Right lobe of liver (tissue), 6 donors: ENCODE measurements around the gene FGF13. TPM values are rescaled to one million over a fixed set of nuclear protein-coding genes. Genes with fewer than 3 reads are reported as not detected.
A peak's percentile ranks its signal among the peaks of the same experiment; 100 is the strongest.

Source experiments
- ATAC-seq, 4 donors: fragments of 200-7000 bp; cut with Tn5 transposase; one replicate each; pipeline ENCODE4 v1.9.1; 2020; ENCODE audit warnings: mild to moderate bottlenecking in 4 of 4, moderate library complexity in 4 of 4
- DNase-seq, 3 donors: peaks; one replicate each; pipeline ENCODE4 v3.0.0-alpha.2; 2020
- H3K27ac ChIP-seq, 3 donors: fragments of 200-600 bp; one replicate each; pipeline ENCODE4 v1.8.0; 2022
- H3K27me3 ChIP-seq, 2 donors: fragments of 200-600 bp; one replicate each; pipeline ENCODE4 v1.8.0; 2022
- H3K36me3 ChIP-seq, 4 donors: fragments of 200-600 bp; sonication (generic) in 1 of 4; one replicate each; pipeline versions ENCODE4 v1.5.1 to v1.8.0; 2017 to 2022; ENCODE audit warnings: control low read depth in 1 of 4
- H3K4me1 ChIP-seq, 4 donors: fragments of 200-600 bp; sonication (generic) in 1 of 4; one replicate each; pipeline versions ENCODE4 v1.5.1 to v1.8.0; 2017 to 2022; ENCODE audit warnings: control low read depth in 1 of 4
- H3K4me3 ChIP-seq, 3 donors: fragments of 200-600 bp; one replicate each; pipeline ENCODE4 v1.8.0; 2022
- H3K9me3 ChIP-seq, 4 donors: fragments of 200-600 bp; sonication (generic) in 1 of 4; one replicate each; pipeline versions ENCODE4 v1.5.1 to v1.8.0; 2017 to 2022; ENCODE audit warnings: control low read depth in 1 of 4
- POLR2A ChIP-seq: fragments of 450-650 bp; IDR thresholded peaks from one replicate; pipeline ENCODE4 v1.6.1; 2017; ENCODE audit warnings: antibody characterized with exemption, mild to moderate bottlenecking
- WGBS: methylation state at CpG from one replicate; pipeline ENCODE4 v1.1.6; 2018; ENCODE audit warnings: low coverage, low lambda C conversion rate; ENCODE audit not compliant: insufficient coverage; ENCODE audit errors: missing lambda C conversion rate; 5-methylcytosine and 5-hydroxymethylcytosine counted together
- intact Hi-C, 2 donors: fragments of 100-400 bp; cut with DNase I; formaldehyde crosslinking; loops; one replicate each; pipeline versions ENCODE4 v1.11.2 to v1.14.1; 2022
- total RNA-seq, 6 experiments: library from RNA; depleted of rRNA in 2 of 6; stranded (reverse); fragments of >200 nt in 2 of 6; fragmentation: NEBNext Ultra II Directional in 3 of 6; extraction: Animal tissue kit (Norgen Biotek cat#: 25700) in 3 of 6; gene quantifications; one replicate each; pipeline versions ENCODE4 v1.1.0 to v1.2.4, GENCODE V29; 2016 to 2023
- TF ChIP-seq, protein P1 (sequence below), 4 donors: fragments of 200-600 bp in 3 of 4; fragments of 450-650 bp in 1 of 4; IDR thresholded peaks; one replicate each; pipeline versions ENCODE4 v1.5.1 to v1.8.0; 2016 to 2022; ENCODE audit warnings: antibody characterized with exemption in 4 of 4, mild to moderate bottlenecking in 2 of 4
- donor health status: DM: no; HTN: yes; CAD: no.
- donor health status: DM: no; HTN: no; CAD: no.
- donor health status: DM: no; HTN: no; CAD: no.
- donor health status: DM: no; HTN: yes; CAD: no.
- donor health status: DM: no; HTN: yes; CAD: no.

The FGF13 gene
- total RNA-seq, 6 experiments from 2014 or later = 0.37 to 2.8 (median 1.1) TPM

DNA sequence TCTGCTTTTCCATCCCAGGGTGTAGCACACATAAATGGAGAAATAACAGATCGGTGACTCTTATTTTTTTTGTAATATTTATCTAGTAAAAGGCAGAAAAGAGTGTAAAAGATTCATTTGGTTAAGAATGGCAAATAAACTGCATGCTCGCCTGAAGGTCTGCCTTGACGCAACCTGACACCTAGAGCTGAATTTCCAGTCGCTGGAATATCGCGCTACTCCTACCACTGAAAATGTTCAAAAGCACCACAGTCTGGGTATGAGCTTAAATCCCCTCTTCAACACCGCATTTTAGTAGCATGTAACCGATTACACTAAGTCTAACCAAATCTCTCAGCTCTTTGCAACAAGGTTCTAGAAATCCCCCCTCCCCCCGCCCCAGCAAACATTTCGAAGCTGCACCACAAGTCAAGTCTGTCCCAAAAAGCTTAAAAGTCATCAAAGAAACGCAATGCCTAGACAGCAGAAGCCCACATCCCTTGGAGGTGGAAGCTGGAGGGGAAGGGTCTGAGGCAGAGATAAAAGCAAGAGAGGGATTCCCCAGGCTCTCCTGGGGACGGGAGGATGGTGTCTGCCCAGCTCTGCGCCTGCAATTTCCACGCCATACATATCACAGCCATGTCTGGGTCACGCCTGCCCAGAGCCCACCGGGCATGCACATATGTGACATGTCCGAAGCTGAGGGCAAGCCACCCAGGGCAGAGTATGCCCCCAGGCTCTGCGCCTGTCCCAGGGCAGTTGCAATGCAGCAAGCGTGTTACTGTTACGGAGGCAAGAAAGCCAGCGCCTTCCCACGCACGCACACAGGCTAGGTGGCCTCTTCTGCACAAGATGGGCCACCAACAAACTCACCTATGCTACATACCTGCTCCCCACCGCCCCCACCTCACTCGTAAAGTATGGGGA lies 1.4 kb downstream of the FGF13 start:
- H3K27me3 ChIP-seq = peaks cover 0 to 21% of the 10 kb centered on the region in 2 donors
- no peak overlapping the region for H3K27ac ChIP-seq
- no peak for ATAC-seq
- H3K4me3 ChIP-seq = peak overlapping the region in 1 of 3 donors; percentile 31
- WGBS = 21% methylated on average over 14 of the region's 25 CpGs
- DNase-seq = no peak
- no peaks in the 10 kb centered on the region for H3K9me3 ChIP-seq
- no peaks in the 10 kb centered on the region for H3K4me1 ChIP-seq
- H3K36me3 ChIP-seq = no peaks in the 10 kb centered on the region
- TF ChIP-seq POLR2A = no peak
- TF ChIP-seq, protein P1, sequence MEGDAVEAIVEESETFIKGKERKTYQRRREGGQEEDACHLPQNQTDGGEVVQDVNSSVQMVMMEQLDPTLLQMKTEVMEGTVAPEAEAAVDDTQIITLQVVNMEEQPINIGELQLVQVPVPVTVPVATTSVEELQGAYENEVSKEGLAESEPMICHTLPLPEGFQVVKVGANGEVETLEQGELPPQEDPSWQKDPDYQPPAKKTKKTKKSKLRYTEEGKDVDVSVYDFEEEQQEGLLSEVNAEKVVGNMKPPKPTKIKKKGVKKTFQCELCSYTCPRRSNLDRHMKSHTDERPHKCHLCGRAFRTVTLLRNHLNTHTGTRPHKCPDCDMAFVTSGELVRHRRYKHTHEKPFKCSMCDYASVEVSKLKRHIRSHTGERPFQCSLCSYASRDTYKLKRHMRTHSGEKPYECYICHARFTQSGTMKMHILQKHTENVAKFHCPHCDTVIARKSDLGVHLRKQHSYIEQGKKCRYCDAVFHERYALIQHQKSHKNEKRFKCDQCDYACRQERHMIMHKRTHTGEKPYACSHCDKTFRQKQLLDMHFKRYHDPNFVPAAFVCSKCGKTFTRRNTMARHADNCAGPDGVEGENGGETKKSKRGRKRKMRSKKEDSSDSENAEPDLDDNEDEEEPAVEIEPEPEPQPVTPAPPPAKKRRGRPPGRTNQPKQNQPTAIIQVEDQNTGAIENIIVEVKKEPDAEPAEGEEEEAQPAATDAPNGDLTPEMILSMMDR (IDR thresholded peaks at IDR 0.05) = no peak
- intact Hi-C loops = no loop called here

DNA sequence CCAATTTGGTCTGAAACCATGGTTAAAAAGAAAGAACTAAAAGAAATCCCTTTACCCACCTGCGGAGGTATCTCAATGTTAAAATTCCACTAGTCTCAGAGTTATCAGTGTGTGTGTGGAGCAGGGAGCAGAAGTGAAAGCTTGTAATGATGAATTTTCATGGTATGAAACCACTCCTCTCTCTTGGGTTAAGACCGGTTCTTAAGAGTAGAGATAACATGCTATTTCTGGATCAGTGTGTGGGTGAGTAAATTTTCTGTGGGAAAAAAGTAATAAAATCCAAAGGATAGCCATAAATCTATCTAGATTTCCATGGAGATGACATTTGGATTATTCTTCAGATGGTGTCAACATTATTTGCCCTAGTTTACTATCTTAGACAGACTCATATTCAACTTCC lies 3.2 kb downstream of the FGF13 start:
- WGBS = 56% methylated on average over 2 of the region's 2 CpGs
- H3K4me3 ChIP-seq = no peak overlapping the region
- no peaks in the 10 kb centered on the region for H3K9me3 ChIP-seq
- TF ChIP-seq, protein P1 (IDR thresholded peaks at IDR 0.05) = no peak
- TF ChIP-seq POLR2A = no peak
- DNase-seq = no peak
- H3K27me3 ChIP-seq = peaks cover 0 to 20% of the 10 kb centered on the region in 2 donors
- no peak for ATAC-seq
- intact Hi-C loops = no loop called here
- no peaks in the 10 kb centered on the region for H3K36me3 ChIP-seq
- H3K4me1 ChIP-seq = no peaks in the 10 kb centered on the region
- no peak overlapping the region for H3K27ac ChIP-seq

DNA sequence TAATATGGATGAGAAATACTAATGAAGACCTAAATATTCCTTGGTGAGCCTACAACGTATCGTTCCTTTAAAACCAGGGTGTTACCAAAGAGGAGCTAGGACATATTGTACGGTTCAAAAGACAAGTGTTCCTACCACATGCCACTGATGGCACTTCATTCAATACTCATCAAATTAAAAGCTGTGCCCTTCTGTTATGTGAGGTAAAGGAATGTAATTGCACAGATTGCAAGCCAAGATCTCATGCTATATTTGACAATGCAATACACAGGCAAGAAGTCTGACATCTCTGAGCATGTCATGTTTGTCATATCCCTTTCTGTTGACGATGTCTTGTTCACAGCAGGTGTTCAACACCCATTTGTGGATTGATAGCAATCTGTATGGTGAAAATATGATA lies 6.9 kb downstream of the FGF13 start:
- Histone ChIP-seq H3K4me3 (no peak overlapping the region), H3K27me3 (peaks cover 0 to 7% of the 10 kb centered on the region in 2 donors), H3K36me3 (no peaks in the 10 kb centered on the region), H3K4me1 (no peaks in the 10 kb centered on the region), H3K9me3 (no peaks in the 10 kb centered on the region), H3K27ac (no peak overlapping the region)
- intact Hi-C loops = no loop called here
- DNase-seq = no peak
- WGBS = 60% methylated on average over 4 of the region's 4 CpGs
- no peak for TF ChIP-seq POLR2A
- TF ChIP-seq, protein P1 (IDR thresholded peaks at IDR 0.05) = no peak
- ATAC-seq = no peak

DNA sequence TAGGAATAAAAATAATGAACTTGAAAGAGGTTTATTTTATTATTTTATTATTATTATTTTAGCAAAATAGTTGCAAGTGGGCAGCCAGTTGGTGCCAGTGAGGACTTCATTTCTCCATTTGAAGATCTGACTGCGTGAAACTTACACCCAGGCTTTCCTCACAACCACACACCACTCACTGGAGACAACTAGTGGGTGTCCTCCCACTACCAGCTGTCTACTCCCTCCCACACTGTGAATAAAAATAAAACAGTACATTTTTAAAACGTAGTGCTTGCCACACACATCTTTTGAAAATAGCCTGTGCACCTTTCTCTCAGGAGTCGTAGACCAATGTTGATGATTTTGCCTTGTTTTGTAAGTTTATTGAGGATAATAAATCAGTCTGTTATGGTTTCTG lies 7.4 kb downstream of the FGF13 start:
- Histone ChIP-seq H3K4me1 (no peaks in the 10 kb centered on the region), H3K27me3 (peaks cover 0 to 7% of the 10 kb centered on the region in 2 donors), H3K4me3 (no peak overlapping the region), H3K9me3 (no peaks in the 10 kb centered on the region), H3K36me3 (no peaks in the 10 kb centered on the region), H3K27ac (no peak overlapping the region)
- ATAC-seq (no peak), DNase-seq (no peak)
- 33% methylated on average over 3 of the region's 3 CpGs for WGBS
- TF ChIP-seq POLR2A = no peak
- TF ChIP-seq, protein P1 (IDR thresholded peaks at IDR 0.05) = no peak
- intact Hi-C loops = no loop called here
